ENCODE results near the gene PAPPA. TPM values are rescaled to one million over a fixed set of nuclear protein-coding genes. Genes with fewer than 3 reads are reported as not detected.

PAPPA gene
- total RNA-seq, 2 experiments from 2014 or later, result not detected

DNA sequence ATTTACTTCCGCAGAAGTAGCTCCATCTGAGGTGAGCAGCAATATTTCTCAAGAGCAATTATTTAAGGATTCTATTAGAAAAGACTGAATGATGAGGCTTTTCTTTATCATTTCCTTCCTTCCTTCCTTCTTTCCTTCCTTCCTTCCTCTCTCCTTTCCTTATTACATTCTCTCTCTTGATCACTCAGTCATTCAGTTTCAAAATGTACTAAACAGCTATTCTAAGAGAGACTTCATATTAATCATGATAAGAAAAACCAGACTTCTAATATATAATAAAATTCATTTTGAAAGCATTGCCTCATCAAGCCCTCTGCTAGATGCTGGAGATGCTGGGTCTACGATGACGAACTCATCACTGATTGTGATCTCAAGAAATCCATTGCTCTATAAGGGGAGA lies 30.4 kb upstream of the PAPPA start:
- Histone ChIP-seq H3K4me2 (ENCODE audit: low read length) (no peak overlapping the region), H3K4me1 (ENCODE audit: insufficient read depth, low read length, poor library complexity, severe bottlenecking) (no peaks in the 10 kb centered on the region), H3K27ac (ENCODE audit: low read depth, low read length, poor library complexity, severe bottlenecking) (no peak overlapping the region), H3K9me2 (ENCODE audit: insufficient read depth, low read length) (no peaks in the 10 kb centered on the region), H4K20me1 (ENCODE audit: insufficient read depth, low read length) (no peaks in the 10 kb centered on the region), H3K9me3 (ENCODE audit: low read length) (no peaks in the 10 kb centered on the region), H2AFZ (ENCODE audit: low read length) (no peak overlapping the region), H3K79me2 (ENCODE audit: insufficient read depth, low read depth, low read length) (no peaks in the 10 kb centered on the region), H3K4me3 (ENCODE audit: low read depth, low read length, poor library complexity, severe bottlenecking) (no peak overlapping the region), H3K36me3 (ENCODE audit: insufficient read depth, low read length) (no peaks in the 10 kb centered on the region)
- POLR2A ChIA-PET, result no interaction called here
- DNase-seq (ENCODE audit: low spot score), result no peak
- CTCF ChIA-PET (ENCODE audit: unreplicated experiment), result no interaction called here
- no peak for TF ChIP-seq EZH2phosphoT487 (IDR thresholded peaks at IDR 0.05; ENCODE audit: borderline replicate concordance, low read depth, low read length)
- TF ChIP-seq, protein P1, sequence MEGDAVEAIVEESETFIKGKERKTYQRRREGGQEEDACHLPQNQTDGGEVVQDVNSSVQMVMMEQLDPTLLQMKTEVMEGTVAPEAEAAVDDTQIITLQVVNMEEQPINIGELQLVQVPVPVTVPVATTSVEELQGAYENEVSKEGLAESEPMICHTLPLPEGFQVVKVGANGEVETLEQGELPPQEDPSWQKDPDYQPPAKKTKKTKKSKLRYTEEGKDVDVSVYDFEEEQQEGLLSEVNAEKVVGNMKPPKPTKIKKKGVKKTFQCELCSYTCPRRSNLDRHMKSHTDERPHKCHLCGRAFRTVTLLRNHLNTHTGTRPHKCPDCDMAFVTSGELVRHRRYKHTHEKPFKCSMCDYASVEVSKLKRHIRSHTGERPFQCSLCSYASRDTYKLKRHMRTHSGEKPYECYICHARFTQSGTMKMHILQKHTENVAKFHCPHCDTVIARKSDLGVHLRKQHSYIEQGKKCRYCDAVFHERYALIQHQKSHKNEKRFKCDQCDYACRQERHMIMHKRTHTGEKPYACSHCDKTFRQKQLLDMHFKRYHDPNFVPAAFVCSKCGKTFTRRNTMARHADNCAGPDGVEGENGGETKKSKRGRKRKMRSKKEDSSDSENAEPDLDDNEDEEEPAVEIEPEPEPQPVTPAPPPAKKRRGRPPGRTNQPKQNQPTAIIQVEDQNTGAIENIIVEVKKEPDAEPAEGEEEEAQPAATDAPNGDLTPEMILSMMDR (conservative IDR thresholded peaks at IDR 0.05; ENCODE audit: low read length), result no peak
- intact Hi-C loops (cut with micrococcal nuclease; ENCODE audit: unreplicated experiment), result no loop called here
- BruUV-seq (replicated peaks), result no TSS peak

DNA sequence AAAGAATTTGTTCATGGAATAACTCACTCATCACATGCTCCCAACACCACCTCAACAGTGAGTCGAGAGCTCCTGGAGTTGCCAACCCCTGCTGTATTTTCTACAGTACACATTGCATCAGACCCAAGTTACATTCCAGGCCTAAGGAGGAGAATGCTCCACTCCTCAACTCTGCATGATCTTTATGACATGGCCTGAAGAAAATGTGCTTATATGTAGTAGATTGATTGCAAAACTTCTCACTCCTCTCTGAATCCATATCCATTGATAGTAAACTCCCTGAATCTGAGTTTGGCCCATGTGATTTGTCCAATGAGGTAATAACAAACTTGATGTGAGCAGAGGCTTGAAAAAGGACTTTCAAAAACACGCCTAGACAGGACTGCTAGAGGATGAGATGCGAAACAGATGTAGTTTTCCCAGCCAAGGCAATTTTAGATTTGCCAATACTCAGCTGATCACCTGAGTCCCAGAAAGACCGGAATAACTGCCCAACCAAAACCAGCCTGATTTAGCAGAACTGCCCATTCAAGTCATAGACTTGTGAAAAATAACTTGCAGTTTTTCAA lies 29.0 kb upstream of the PAPPA start:
- POLR2A ChIA-PET, result no interaction called here
- H2AFZ ChIP-seq (ENCODE audit: low read length), result no peak overlapping the region
- no peak overlapping the region for H3K27ac ChIP-seq (ENCODE audit: low read depth, low read length, poor library complexity, severe bottlenecking)
- no peak overlapping the region for H3K4me2 ChIP-seq (ENCODE audit: low read length)
- H4K20me1 ChIP-seq (ENCODE audit: insufficient read depth, low read length), result no peaks in the 10 kb centered on the region
- TF ChIP-seq EZH2phosphoT487 (IDR thresholded peaks at IDR 0.05; ENCODE audit: borderline replicate concordance, low read depth, low read length), result no peak
- TF ChIP-seq, protein P1 (conservative IDR thresholded peaks at IDR 0.05; ENCODE audit: low read length), result no peak
- no peaks in the 10 kb centered on the region for H3K9me2 ChIP-seq (ENCODE audit: insufficient read depth, low read length)
- H3K79me2 ChIP-seq (ENCODE audit: insufficient read depth, low read depth, low read length), result no peaks in the 10 kb centered on the region
- H3K4me3 ChIP-seq (ENCODE audit: low read depth, low read length, poor library complexity, severe bottlenecking), result no peak overlapping the region
- no peaks in the 10 kb centered on the region for H3K36me3 ChIP-seq (ENCODE audit: insufficient read depth, low read length)
- no peak for DNase-seq (ENCODE audit: low spot score)
- no peaks in the 10 kb centered on the region for H3K4me1 ChIP-seq (ENCODE audit: insufficient read depth, low read length, poor library complexity, severe bottlenecking)
- intact Hi-C loops (cut with micrococcal nuclease; ENCODE audit: unreplicated experiment), result no loop called here
- H3K9me3 ChIP-seq (ENCODE audit: low read length), result no peaks in the 10 kb centered on the region
- CTCF ChIA-PET (ENCODE audit: unreplicated experiment), result no interaction called here
- no TSS peak for BruUV-seq (replicated peaks)

DNA sequence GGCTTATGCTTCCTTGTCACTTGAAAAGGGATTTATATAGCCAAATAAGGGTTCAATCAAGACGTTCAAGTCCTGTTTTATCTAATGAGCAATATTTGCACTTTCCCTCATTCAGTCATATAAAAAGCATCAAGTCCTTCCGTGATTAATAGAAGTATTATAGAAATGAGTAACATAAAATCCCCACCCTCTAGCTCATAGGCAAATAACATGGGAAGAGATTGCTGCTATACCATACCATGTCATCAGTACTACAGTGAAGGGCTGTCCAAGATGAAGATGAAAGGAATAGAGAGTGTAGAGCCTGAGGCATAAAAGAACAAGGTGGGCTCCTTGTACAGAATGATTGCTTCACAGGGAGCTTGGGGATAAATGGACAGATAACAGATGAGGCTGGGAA lies 20.4 kb upstream of the PAPPA start:
- POLR2A ChIA-PET, result no interaction called here
- H2AFZ ChIP-seq (ENCODE audit: low read length), result no peak overlapping the region
- H4K20me1 ChIP-seq (ENCODE audit: insufficient read depth, low read length), result no peaks in the 10 kb centered on the region
- no peak overlapping the region for H3K27ac ChIP-seq (ENCODE audit: low read depth, low read length, poor library complexity, severe bottlenecking)
- H3K4me1 ChIP-seq (ENCODE audit: insufficient read depth, low read length, poor library complexity, severe bottlenecking), result no peaks in the 10 kb centered on the region
- H3K4me2 ChIP-seq (ENCODE audit: low read length), result no peak overlapping the region
- H3K79me2 ChIP-seq (ENCODE audit: insufficient read depth, low read depth, low read length), result no peaks in the 10 kb centered on the region
- TF ChIP-seq, protein P1 (conservative IDR thresholded peaks at IDR 0.05; ENCODE audit: low read length), result no peak
- no peak for TF ChIP-seq EZH2phosphoT487 (IDR thresholded peaks at IDR 0.05; ENCODE audit: borderline replicate concordance, low read depth, low read length)
- no peaks in the 10 kb centered on the region for H3K36me3 ChIP-seq (ENCODE audit: insufficient read depth, low read length)
- 0 out of 2 replicates have a peak, but pooled peaks cover 7% of the 10 kb centered on the region for H3K9me3 ChIP-seq (ENCODE audit: low read length)
- H3K9me2 ChIP-seq (ENCODE audit: insufficient read depth, low read length), result no peaks in the 10 kb centered on the region
- CTCF ChIA-PET (ENCODE audit: unreplicated experiment), result no interaction called here
- DNase-seq (ENCODE audit: low spot score), result no peak
- H3K4me3 ChIP-seq (ENCODE audit: low read depth, low read length, poor library complexity, severe bottlenecking), result no peak overlapping the region
- intact Hi-C loops (cut with micrococcal nuclease; ENCODE audit: unreplicated experiment), result no loop called here
- no TSS peak for BruUV-seq (replicated peaks)
